Hepatocyte (in vitro differentiated cells): ENCODE measurements around the gene FRRS1. TPM values are rescaled to one million over a fixed set of nuclear protein-coding genes. Genes with fewer than 3 reads are reported as not detected.

ENCODE experiments used
- DNase-seq: peaks from one replicate; pipeline ENCODE4 v3.0.0-alpha.2; 2016; ENCODE audit warnings: low spot score
- H2AFZ ChIP-seq: fragments of 200-600 bp; sonication (generic); 2 replicates; pipeline ENCODE4 v1.6.0; 2016; ENCODE audit warnings: antibody characterized with exemption, mild to moderate bottlenecking
- H3K27ac ChIP-seq: fragments of 200-600 bp; sonication (generic); 2 replicates; pipeline ENCODE4 v1.5.1; 2016; ENCODE audit warnings: mild to moderate bottlenecking
- H3K27me3 ChIP-seq: fragments of 200-600 bp; sonication (generic); 2 replicates; pipeline ENCODE4 v1.6.1; 2016
- H3K36me3 ChIP-seq: fragments of 200-600 bp; sonication (generic); replicated peaks from 2 replicates; pipeline ENCODE4 v1.5.1; 2016; ENCODE audit warnings: low read depth; ENCODE audit not compliant: insufficient read depth
- H3K4me1 ChIP-seq: fragments of 200-600 bp; sonication (generic); 2 replicates; pipeline ENCODE4 v1.5.1; 2016; ENCODE audit warnings: mild to moderate bottlenecking, moderate library complexity; ENCODE audit not compliant: insufficient read depth
- H3K4me2 ChIP-seq: fragments of 200-600 bp; sonication (generic); 2 replicates; pipeline ENCODE4 v1.6.0; 2016
- H3K4me3 ChIP-seq: fragments of 200-600 bp; sonication (generic); 2 replicates; pipeline ENCODE4 v1.5.1; 2016; ENCODE audit warnings: mild to moderate bottlenecking
- H3K79me2 ChIP-seq: fragments of 200-600 bp; sonication (generic); 2 replicates; pipeline ENCODE4 v1.6.0; 2017; ENCODE audit warnings: mild to moderate bottlenecking
- H3K9me2 ChIP-seq: fragments of 200-600 bp; sonication (generic); replicated peaks from 2 replicates; pipeline ENCODE4 v1.6.0; 2017; ENCODE audit warnings: mild to moderate bottlenecking; ENCODE audit not compliant: insufficient read depth
- H3K9me3 ChIP-seq: fragments of 200-600 bp; sonication (generic); 2 replicates; pipeline ENCODE4 v1.5.1; 2016; ENCODE audit warnings: low read depth, mild to moderate bottlenecking
- H4K20me1 ChIP-seq: fragments of 200-600 bp; sonication (generic); 2 replicates; pipeline ENCODE4 v1.6.0; 2016; ENCODE audit warnings: mild to moderate bottlenecking; ENCODE audit not compliant: insufficient read depth, poor library complexity, severe bottlenecking
- EZH2 ChIP-seq: fragments of 200-600 bp; sonication (generic); IDR thresholded peaks from 2 replicates; pipeline ENCODE4 v1.6.1; 2016; ENCODE audit warnings: antibody characterized with exemption, mild to moderate bottlenecking, borderline replicate concordance
- EZH2phosphoT487 ChIP-seq: fragments of 200-600 bp; sonication (generic); IDR thresholded peaks from one replicate; pipeline ENCODE4 v1.6.1; 2018; ENCODE audit warnings: antibody characterized with exemption, mild to moderate bottlenecking, low read depth, moderate library complexity; ENCODE audit not compliant: unreplicated experiment, severe bottlenecking
- WGBS: methylation state at CpG from one replicate; pipeline ENCODE4 v1.1.6; 2016; ENCODE audit warnings: low lambda C conversion rate; ENCODE audit errors: missing lambda C conversion rate; 5-methylcytosine and 5-hydroxymethylcytosine counted together
- polyA plus RNA-seq: library from polyadenylated mRNA; unstranded; fragments of >200 nt; fragmentation: Nextera tagmentation; extraction: Ambion mirVana; gene quantifications from 2 replicates; pipeline ENCODE4 v1.2.1, GENCODE V29; 2016
- total RNA-seq: library from RNA; depleted of rRNA; stranded (reverse); fragments of >200 nt; gene quantifications from 2 replicates; pipeline ENCODE4 v1.2.3, GENCODE V29; 2014
- TF ChIP-seq, protein P1 (sequence below): fragments of 200-600 bp; sonication (generic); IDR thresholded peaks from 2 replicates; pipeline ENCODE4 v1.5.1; 2016; ENCODE audit warnings: antibody characterized with exemption, mild to moderate bottlenecking; ENCODE audit not compliant: poor library complexity

FRRS1 gene
- total and polyA plus RNA-seq, 2 experiments from 2014 or later: 1.5 to 26.8 TPM

DNA sequence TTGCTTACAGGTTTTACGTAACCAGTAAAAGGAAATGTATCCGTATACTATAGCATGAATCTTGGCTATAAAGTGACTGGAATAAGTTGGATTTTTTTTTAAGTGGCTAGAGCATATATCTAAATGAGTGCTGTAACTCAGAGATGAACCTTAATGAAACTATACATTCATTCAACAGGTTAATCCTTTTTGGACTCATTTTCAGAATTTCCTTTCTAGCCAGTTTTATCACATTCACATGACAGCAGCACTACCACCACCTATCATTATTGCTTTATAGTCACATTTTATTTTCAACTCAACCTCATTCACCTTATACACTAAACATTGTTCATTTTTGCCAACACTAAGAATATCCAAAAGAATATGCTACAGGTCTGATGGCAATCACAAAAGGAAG lies 30.6 kb downstream of the FRRS1 start:
- Histone ChIP-seq H3K36me3 (no peaks in the 10 kb centered on the region), H3K4me3 (no peak overlapping the region), H2AFZ (no peak overlapping the region), H3K9me3 (no peaks in the 10 kb centered on the region), H3K4me2 (no peak overlapping the region), H3K9me2 (no peaks in the 10 kb centered on the region), H3K79me2 (no peaks in the 10 kb centered on the region), H3K27ac (no peak overlapping the region), H4K20me1 (no peaks in the 10 kb centered on the region), H3K27me3 (no peaks in the 10 kb centered on the region), H3K4me1 (no peaks in the 10 kb centered on the region)
- DNase-seq: no peak
- 41% methylated on average over 2 of the region's 2 CpGs for WGBS
- TF ChIP-seq, protein P1, sequence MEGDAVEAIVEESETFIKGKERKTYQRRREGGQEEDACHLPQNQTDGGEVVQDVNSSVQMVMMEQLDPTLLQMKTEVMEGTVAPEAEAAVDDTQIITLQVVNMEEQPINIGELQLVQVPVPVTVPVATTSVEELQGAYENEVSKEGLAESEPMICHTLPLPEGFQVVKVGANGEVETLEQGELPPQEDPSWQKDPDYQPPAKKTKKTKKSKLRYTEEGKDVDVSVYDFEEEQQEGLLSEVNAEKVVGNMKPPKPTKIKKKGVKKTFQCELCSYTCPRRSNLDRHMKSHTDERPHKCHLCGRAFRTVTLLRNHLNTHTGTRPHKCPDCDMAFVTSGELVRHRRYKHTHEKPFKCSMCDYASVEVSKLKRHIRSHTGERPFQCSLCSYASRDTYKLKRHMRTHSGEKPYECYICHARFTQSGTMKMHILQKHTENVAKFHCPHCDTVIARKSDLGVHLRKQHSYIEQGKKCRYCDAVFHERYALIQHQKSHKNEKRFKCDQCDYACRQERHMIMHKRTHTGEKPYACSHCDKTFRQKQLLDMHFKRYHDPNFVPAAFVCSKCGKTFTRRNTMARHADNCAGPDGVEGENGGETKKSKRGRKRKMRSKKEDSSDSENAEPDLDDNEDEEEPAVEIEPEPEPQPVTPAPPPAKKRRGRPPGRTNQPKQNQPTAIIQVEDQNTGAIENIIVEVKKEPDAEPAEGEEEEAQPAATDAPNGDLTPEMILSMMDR: no peak
- TF ChIP-seq EZH2phosphoT487 (no peak), EZH2 (no peak)

GRCh38 chr1:99731384-99731783 lies 35.1 kb downstream of the FRRS1 start:
- no peaks in the 10 kb centered on the region for H4K20me1 ChIP-seq
- H3K9me2 ChIP-seq: no peaks in the 10 kb centered on the region
- no peaks in the 10 kb centered on the region for H3K79me2 ChIP-seq
- H2AFZ ChIP-seq: no peak overlapping the region
- TF ChIP-seq EZH2phosphoT487 (no peak), EZH2 (no peak)
- TF ChIP-seq, protein P1: no peak
- no peaks in the 10 kb centered on the region for H3K27me3 ChIP-seq
- no peaks in the 10 kb centered on the region for H3K4me1 ChIP-seq
- DNase-seq: no peak
- no peaks in the 10 kb centered on the region for H3K9me3 ChIP-seq
- H3K4me3 ChIP-seq: no peak overlapping the region
- no peaks in the 10 kb centered on the region for H3K36me3 ChIP-seq
- WGBS: 92% methylated on average over 1 of the region's 1 CpG
- H3K27ac ChIP-seq: no peak overlapping the region
- no peak overlapping the region for H3K4me2 ChIP-seq

DNA sequence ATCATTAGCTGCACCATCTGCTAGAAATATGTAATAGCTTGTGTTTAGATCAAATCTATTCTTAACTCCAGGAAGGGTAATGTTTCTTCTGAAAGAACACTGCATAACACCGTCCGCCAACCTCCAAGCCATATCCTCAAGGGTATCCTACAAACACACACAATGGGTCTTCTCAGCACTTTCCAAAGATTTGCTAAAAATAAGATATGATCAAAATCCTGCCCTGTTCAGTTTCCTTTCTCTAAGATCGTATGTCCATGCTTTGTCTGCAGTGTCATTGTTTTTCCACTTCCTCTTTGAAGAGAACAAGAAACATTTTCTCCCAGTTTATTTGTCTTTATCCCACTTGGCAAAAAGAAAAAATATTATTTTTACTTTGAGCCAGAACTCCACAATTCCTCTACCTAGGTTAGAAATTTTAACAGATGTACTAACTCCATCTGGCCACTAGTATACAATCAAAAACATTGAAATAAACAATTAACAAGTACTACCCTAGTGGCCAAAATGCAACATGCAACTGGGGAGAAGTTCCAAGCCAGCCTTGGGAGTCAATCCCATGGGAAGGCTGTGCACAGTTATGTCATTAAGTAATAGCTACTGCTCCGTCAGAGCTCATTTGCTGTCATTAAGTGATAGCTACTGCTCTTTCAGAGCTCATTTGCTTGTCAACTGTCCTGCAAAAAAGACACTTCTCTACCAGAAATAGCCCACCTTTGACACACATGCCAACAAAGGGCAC lies 37.8 kb downstream of the FRRS1 start:
- Histone ChIP-seq H3K4me1 (no peaks in the 10 kb centered on the region), H3K9me3 (no peaks in the 10 kb centered on the region), H3K79me2 (no peaks in the 10 kb centered on the region), H4K20me1 (no peaks in the 10 kb centered on the region), H2AFZ (no peak overlapping the region), H3K36me3 (no peaks in the 10 kb centered on the region), H3K4me3 (no peak overlapping the region), H3K27ac (no peak overlapping the region), H3K27me3 (no peaks in the 10 kb centered on the region), H3K4me2 (no peak overlapping the region), H3K9me2 (no peaks in the 10 kb centered on the region)
- no peak for TF ChIP-seq EZH2phosphoT487
- TF ChIP-seq EZH2: no peak
- TF ChIP-seq, protein P1: peak; percentile 24
- WGBS: 93% methylated on average over 4 of the region's 4 CpGs
- no peak for DNase-seq
